Measurements from ENCODE around the gene OR5F1. TPM values are rescaled to one million over a fixed set of nuclear protein-coding genes. Genes with fewer than 3 reads are reported as not detected.

Gene OR5F1
- total and polyA plus RNA-seq, 2 donors (not counting 1 experiment from before 2014, with no cell fraction given) = not detected

- Histone ChIP-seq H3K9ac (ENCODE audit: low read length) (no peak overlapping the region), H3K4me1 (ENCODE audit: control insufficient read depth in 2 of 2, insufficient read depth in 2 of 2, low read length in 2 of 2) (no peaks in the 10 kb centered on the region), H3K79me2 (ENCODE audit: control insufficient read depth, insufficient read depth, low read length) (no peaks in the 10 kb centered on the region), H3K4me3 (ENCODE audit: control extremely low read depth in 1 of 5, extremely low read depth in 1 of 5, insufficient read depth in 1 of 5, low read depth in 2 of 5, low read length in 4 of 5) (no peak overlapping the region), H3K27me3 (replicated peaks in 1 of 4; ENCODE audit: control extremely low read depth in 1 of 4, control insufficient read depth in 3 of 4, insufficient read depth in 4 of 4, low read length in 3 of 4) (no peaks in the 10 kb centered on the region), H3K36me3 (replicated peaks in 1 of 2; ENCODE audit: control extremely low read depth in 1 of 2, control insufficient read depth in 1 of 2, extremely low read depth in 1 of 2, insufficient read depth in 2 of 2, low read length in 1 of 2) (no peaks in the 10 kb centered on the region), H4K20me1 (ENCODE audit: control insufficient read depth, insufficient read depth, low read length, poor library complexity, severe bottlenecking) (no peaks in the 10 kb centered on the region), H3K27ac (ENCODE audit: low read length in 2 of 2) (no peak overlapping the region), H2AFZ (ENCODE audit: insufficient read depth, low read depth, low read length, poor library complexity, severe bottlenecking) (no peak overlapping the region), H3K9me3 (ENCODE audit: control extremely low read depth in 1 of 3, control insufficient read depth in 2 of 3, insufficient read depth in 1 of 3, low read length in 2 of 3) (peaks cover 0 to 11% (median 0%) of the 10 kb centered on the region in 3 donors), H3K4me2 (replicated peaks; ENCODE audit: low read depth, low read length, poor library complexity, severe bottlenecking) (no peak overlapping the region)
- no peak for DNase-seq
- Mint-ChIP-seq H3K4me1 (no peaks in the 10 kb centered on the region), H3K4me3 (no peak overlapping the region), H3K27me3 (no peaks in the 10 kb centered on the region), H3K9me3 (ENCODE audit: insufficient read depth) (peaks cover 3% of the 10 kb centered on the region), H3K27ac (no peak overlapping the region)
- POLR2A ChIA-PET = no interaction called here
- TF ChIP-seq CTCF (IDR thresholded peaks at IDR 0.05) (no peak), EZH2 (IDR thresholded peaks at IDR 0.05; ENCODE audit: borderline replicate concordance, insufficient read depth, low read depth, low read length, poor library complexity, severe bottlenecking) (no peak)
- WGBS (ENCODE audit: insufficient coverage) = 60% methylated on average over 1 of the region's 5 CpGs
- intact Hi-C loops (cut with micrococcal nuclease) = no loop called here
- ATAC-seq (ENCODE audit: low read depth) = no peak
- CTCF ChIA-PET = no interaction called here
Measured at GRCh38 chr11:55967914-55968313, 26.5 kb downstream of the OR5F1 start.

GRCh38 chr11:55966391-55966790 is 28.0 kb downstream of the OR5F1 start:
- H3K27ac Mint-ChIP-seq = no peak overlapping the region
- ATAC-seq (ENCODE audit: low read depth) (no peak), DNase-seq (no peak)
- Histone ChIP-seq H3K4me1 (ENCODE audit: control insufficient read depth in 2 of 2, insufficient read depth in 2 of 2, low read length in 2 of 2) (no peaks in the 10 kb centered on the region), H3K4me3 (ENCODE audit: control extremely low read depth in 1 of 5, extremely low read depth in 1 of 5, insufficient read depth in 1 of 5, low read depth in 2 of 5, low read length in 4 of 5) (no peak overlapping the region), H2AFZ (ENCODE audit: insufficient read depth, low read depth, low read length, poor library complexity, severe bottlenecking) (no peak overlapping the region), H3K9ac (ENCODE audit: low read length) (no peak overlapping the region), H4K20me1 (ENCODE audit: control insufficient read depth, insufficient read depth, low read length, poor library complexity, severe bottlenecking) (no peaks in the 10 kb centered on the region), H3K4me2 (replicated peaks; ENCODE audit: low read depth, low read length, poor library complexity, severe bottlenecking) (no peak overlapping the region), H3K9me3 (ENCODE audit: control extremely low read depth in 1 of 3, control insufficient read depth in 2 of 3, insufficient read depth in 1 of 3, low read length in 2 of 3) (peaks cover 0 to 11% (median 0%) of the 10 kb centered on the region in 3 donors), H3K36me3 (replicated peaks in 1 of 2; ENCODE audit: control extremely low read depth in 1 of 2, control insufficient read depth in 1 of 2, extremely low read depth in 1 of 2, insufficient read depth in 2 of 2, low read length in 1 of 2) (no peaks in the 10 kb centered on the region), H3K27me3 (replicated peaks in 1 of 4; ENCODE audit: control extremely low read depth in 1 of 4, control insufficient read depth in 3 of 4, insufficient read depth in 4 of 4, low read length in 3 of 4) (no peaks in the 10 kb centered on the region), H3K27ac (ENCODE audit: low read length in 2 of 2) (no peak overlapping the region), H3K79me2 (ENCODE audit: control insufficient read depth, insufficient read depth, low read length) (no peaks in the 10 kb centered on the region)
- POLR2A ChIA-PET = no interaction called here
- no peaks in the 10 kb centered on the region for H3K4me1 Mint-ChIP-seq
- CTCF ChIA-PET = no interaction called here
- intact Hi-C loops (cut with micrococcal nuclease) = no loop called here
- no peak overlapping the region for H3K4me3 Mint-ChIP-seq
- peaks cover 3% of the 10 kb centered on the region for H3K9me3 Mint-ChIP-seq (ENCODE audit: insufficient read depth)
- WGBS (ENCODE audit: insufficient coverage) = no CpG with 5 or more reads among the region's 2 CpGs
- TF ChIP-seq EZH2 (IDR thresholded peaks at IDR 0.05; ENCODE audit: borderline replicate concordance, insufficient read depth, low read depth, low read length, poor library complexity, severe bottlenecking) (no peak), CTCF (IDR thresholded peaks at IDR 0.05) (no peak)
- H3K27me3 Mint-ChIP-seq = no peaks in the 10 kb centered on the region
